ENCODE results near the gene MCOLN2. TPM values are rescaled to one million over a fixed set of nuclear protein-coding genes. Genes with fewer than 3 reads are reported as not detected.

Gene MCOLN2
- total RNA-seq, 1 donor = 1.8 TPM

DNA sequence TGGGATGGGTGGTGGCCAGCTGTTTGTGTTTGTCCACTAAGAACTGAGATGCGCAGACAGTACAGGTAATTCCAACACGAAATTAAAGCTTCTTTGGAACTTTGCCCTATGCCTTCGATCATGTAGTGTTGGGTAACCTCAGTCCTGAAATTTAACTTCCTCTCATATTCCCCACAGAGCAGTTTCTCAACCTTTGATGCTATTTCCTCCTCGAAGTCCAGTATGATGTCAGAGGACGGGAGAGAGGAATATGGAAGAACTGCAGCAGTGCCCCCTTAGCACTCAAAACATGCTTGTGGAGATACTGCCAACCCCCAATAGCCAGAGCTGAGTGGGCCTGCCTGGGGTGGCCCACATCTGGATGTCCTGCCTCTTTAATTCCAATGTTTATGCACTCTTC, 107.5 kb downstream of the MCOLN2 start:
- no peak overlapping the region for H3K4me3 ChIP-seq (ENCODE audit: insufficient read depth, low read length)
- H2AFZ ChIP-seq (ENCODE audit: low read length) = no peak overlapping the region
- H4K20me1 ChIP-seq (ENCODE audit: insufficient read depth, low read length) = no peaks in the 10 kb centered on the region
- H3K4me2 ChIP-seq (ENCODE audit: insufficient read depth, low read length) = no peak overlapping the region
- no peaks in the 10 kb centered on the region for H3K36me3 ChIP-seq (ENCODE audit: insufficient read depth, low read length)
- H3K27me3 ChIP-seq (ENCODE audit: insufficient read depth, low read length) = peaks cover 30% of the 10 kb centered on the region
- H3K79me2 ChIP-seq (ENCODE audit: insufficient read depth, low read length) = no peaks in the 10 kb centered on the region
- no peak for DNase-seq (ENCODE audit: insufficient read length, low spot score, missing footprints)
- no peaks in the 10 kb centered on the region for H3K4me1 ChIP-seq (ENCODE audit: insufficient read depth, low read length)
- H3K9me3 ChIP-seq (ENCODE audit: low read depth, low read length) = no peaks in the 10 kb centered on the region
- no peak overlapping the region for H3K27ac ChIP-seq (ENCODE audit: low read depth, low read length)
- TF ChIP-seq, protein P1, sequence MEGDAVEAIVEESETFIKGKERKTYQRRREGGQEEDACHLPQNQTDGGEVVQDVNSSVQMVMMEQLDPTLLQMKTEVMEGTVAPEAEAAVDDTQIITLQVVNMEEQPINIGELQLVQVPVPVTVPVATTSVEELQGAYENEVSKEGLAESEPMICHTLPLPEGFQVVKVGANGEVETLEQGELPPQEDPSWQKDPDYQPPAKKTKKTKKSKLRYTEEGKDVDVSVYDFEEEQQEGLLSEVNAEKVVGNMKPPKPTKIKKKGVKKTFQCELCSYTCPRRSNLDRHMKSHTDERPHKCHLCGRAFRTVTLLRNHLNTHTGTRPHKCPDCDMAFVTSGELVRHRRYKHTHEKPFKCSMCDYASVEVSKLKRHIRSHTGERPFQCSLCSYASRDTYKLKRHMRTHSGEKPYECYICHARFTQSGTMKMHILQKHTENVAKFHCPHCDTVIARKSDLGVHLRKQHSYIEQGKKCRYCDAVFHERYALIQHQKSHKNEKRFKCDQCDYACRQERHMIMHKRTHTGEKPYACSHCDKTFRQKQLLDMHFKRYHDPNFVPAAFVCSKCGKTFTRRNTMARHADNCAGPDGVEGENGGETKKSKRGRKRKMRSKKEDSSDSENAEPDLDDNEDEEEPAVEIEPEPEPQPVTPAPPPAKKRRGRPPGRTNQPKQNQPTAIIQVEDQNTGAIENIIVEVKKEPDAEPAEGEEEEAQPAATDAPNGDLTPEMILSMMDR (IDR thresholded peaks at IDR 0.05; ENCODE audit: extremely low read depth, low read depth, low read length) = no peak

DNA sequence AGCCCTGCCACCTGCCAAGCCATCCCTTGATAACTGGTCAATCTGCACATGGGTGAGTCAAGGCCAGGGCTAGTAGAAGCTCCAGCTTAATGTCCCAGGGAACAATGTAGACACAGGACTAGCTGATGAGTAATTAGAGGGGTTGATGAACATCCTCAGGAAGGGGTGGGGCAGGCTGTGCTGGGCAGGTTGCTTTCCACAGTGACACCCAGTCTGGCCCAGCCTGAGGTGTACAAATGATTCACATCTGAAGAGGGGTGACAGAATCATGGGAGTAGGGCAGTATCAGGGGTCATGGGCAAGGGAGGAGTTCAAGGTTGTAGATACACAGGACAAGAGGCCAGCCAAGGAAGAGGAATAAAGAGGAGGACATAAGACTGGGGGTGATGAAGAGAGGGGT, 108.2 kb downstream of the MCOLN2 start:
- Histone ChIP-seq H3K9me3 (ENCODE audit: low read depth, low read length) (no peaks in the 10 kb centered on the region), H3K27ac (ENCODE audit: low read depth, low read length) (no peak overlapping the region), H2AFZ (ENCODE audit: low read length) (no peak overlapping the region), H3K4me2 (ENCODE audit: insufficient read depth, low read length) (no peak overlapping the region), H3K36me3 (ENCODE audit: insufficient read depth, low read length) (no peaks in the 10 kb centered on the region), H3K79me2 (ENCODE audit: insufficient read depth, low read length) (no peaks in the 10 kb centered on the region), H3K4me3 (ENCODE audit: insufficient read depth, low read length) (no peak overlapping the region), H4K20me1 (ENCODE audit: insufficient read depth, low read length) (no peaks in the 10 kb centered on the region), H3K27me3 (ENCODE audit: insufficient read depth, low read length) (peaks cover 23% of the 10 kb centered on the region), H3K4me1 (ENCODE audit: insufficient read depth, low read length) (no peaks in the 10 kb centered on the region)
- peak; percentile 6 for DNase-seq (ENCODE audit: insufficient read length, low spot score, missing footprints)
- TF ChIP-seq, protein P1 (IDR thresholded peaks at IDR 0.05; ENCODE audit: extremely low read depth, low read depth, low read length) = no peak

DNA sequence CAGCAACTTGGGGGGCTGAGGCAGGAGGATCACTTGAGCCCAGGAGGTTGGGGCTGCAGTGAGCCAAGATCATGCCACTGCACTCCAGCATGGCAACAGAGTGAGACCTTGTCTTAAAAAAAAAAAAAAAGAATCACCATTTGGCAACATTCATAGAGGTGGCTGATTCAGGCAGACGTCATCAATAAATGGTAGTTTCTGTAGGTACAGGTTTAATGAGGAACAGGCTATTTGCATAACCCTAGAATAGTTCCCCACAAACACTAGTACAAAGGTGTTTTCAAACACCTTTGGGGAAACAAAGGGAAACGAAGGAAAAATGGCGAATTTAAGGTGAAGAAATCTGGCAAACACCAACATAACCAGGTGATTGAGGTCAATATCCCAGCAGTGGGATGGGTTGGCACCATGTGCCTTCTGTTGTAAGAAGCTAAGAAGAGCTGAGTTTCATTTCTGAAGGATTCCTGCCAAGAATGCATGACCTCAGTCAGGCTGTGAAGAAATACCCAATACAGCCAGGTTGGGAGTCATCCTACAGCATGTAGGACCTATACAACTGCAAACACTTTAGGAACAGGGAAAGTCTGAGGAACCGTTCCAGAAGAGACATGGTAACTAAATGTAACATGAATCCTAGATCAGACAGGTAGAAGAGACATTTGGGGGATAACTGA, 109.5 kb downstream of the MCOLN2 start:
- H3K27ac ChIP-seq (ENCODE audit: low read depth, low read length) = no peak overlapping the region
- TF ChIP-seq, protein P1 (IDR thresholded peaks at IDR 0.05; ENCODE audit: extremely low read depth, low read depth, low read length) = no peak
- no peak overlapping the region for H2AFZ ChIP-seq (ENCODE audit: low read length)
- peak; percentile 75 for DNase-seq (ENCODE audit: insufficient read length, low spot score, missing footprints)
- H4K20me1 ChIP-seq (ENCODE audit: insufficient read depth, low read length) = no peaks in the 10 kb centered on the region
- H3K36me3 ChIP-seq (ENCODE audit: insufficient read depth, low read length) = no peaks in the 10 kb centered on the region
- peaks cover 2% of the 10 kb centered on the region for H3K4me1 ChIP-seq (ENCODE audit: insufficient read depth, low read length)
- no peaks in the 10 kb centered on the region for H3K79me2 ChIP-seq (ENCODE audit: insufficient read depth, low read length)
- no peak overlapping the region for H3K4me3 ChIP-seq (ENCODE audit: insufficient read depth, low read length)
- H3K27me3 ChIP-seq (ENCODE audit: insufficient read depth, low read length) = peaks cover 10% of the 10 kb centered on the region
- no peaks in the 10 kb centered on the region for H3K9me3 ChIP-seq (ENCODE audit: low read depth, low read length)
- no peak overlapping the region for H3K4me2 ChIP-seq (ENCODE audit: insufficient read depth, low read length)

DNA sequence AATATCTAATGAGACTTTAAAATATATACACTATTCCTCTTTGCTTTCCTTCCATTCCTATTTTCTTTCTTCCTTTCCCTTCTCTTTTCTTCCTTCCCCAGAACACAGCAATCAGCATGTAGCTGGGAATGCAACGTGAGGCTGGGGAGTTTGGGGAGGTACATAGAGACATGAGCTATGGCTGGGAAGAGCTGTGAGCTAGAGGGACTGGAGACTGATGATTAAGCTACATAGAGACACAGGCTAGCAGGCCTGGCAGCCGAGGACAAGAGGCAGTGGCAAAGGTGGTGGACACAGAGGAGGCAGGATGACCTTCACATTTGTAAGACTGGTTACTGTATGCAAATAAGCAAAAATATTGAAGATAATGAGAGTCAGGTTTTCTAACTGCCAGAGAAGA, 111.4 kb downstream of the MCOLN2 start:
- Histone ChIP-seq H3K9me3 (ENCODE audit: low read depth, low read length) (no peaks in the 10 kb centered on the region), H3K4me3 (ENCODE audit: insufficient read depth, low read length) (no peak overlapping the region), H4K20me1 (ENCODE audit: insufficient read depth, low read length) (no peaks in the 10 kb centered on the region), H3K27ac (ENCODE audit: low read depth, low read length) (no peak overlapping the region), H3K79me2 (ENCODE audit: insufficient read depth, low read length) (no peaks in the 10 kb centered on the region), H2AFZ (ENCODE audit: low read length) (no peak overlapping the region), H3K36me3 (ENCODE audit: insufficient read depth, low read length) (no peaks in the 10 kb centered on the region), H3K4me2 (ENCODE audit: insufficient read depth, low read length) (no peak overlapping the region), H3K4me1 (ENCODE audit: insufficient read depth, low read length) (peaks cover 2% of the 10 kb centered on the region), H3K27me3 (ENCODE audit: insufficient read depth, low read length) (peaks cover 1% of the 10 kb centered on the region)
- peak; percentile 9 for DNase-seq (ENCODE audit: insufficient read length, low spot score, missing footprints)
- TF ChIP-seq, protein P1 (IDR thresholded peaks at IDR 0.05; ENCODE audit: extremely low read depth, low read depth, low read length) = no peak

Measured in osteoblast (primary cell).